ENCODE data around the gene EFR3B.
"Not testable (repeated sequence)": the region's sequence is repeated elsewhere in the genome, so short reads cannot be mapped to it uniquely, and the experiment has no call there.

The EFR3B gene

GRCh38 chr2:25073914-25074313 is 32.0 kb downstream of the EFR3B start:
- no peak for DNase-seq

GRCh38 chr2:25074826-25075225 is 33.0 kb downstream of the EFR3B start:
- DNase-seq = no peak

- DNase-seq = no peak
These were observed 34.9 kb downstream of the EFR3B start for GRCh38 chr2:25076749-25077148.

GRCh38 chr2:25077789-25078169 is 35.9 kb downstream of the EFR3B start:
- DNase-seq = no peak

GRCh38 chr2:25078170-25079049 is 36.5 kb downstream of the EFR3B start:
- no peak for DNase-seq

- DNase-seq = no peak
These were observed 37.3 kb downstream of the EFR3B start for GRCh38 chr2:25079050-25079635.

GRCh38 chr2:25081237-25081790 is 39.4 kb downstream of the EFR3B start:
- DNase-seq = no peak

- no peak for DNase-seq
These were observed 40.2 kb downstream of the EFR3B start for GRCh38 chr2:25082002-25082622.

- DNase-seq = no peak
These were observed 44.1 kb downstream of the EFR3B start for GRCh38 chr2:25085761-25086560.

GRCh38 chr2:25088817-25089516 is 47.1 kb downstream of the EFR3B start:
- no peak for DNase-seq

GRCh38 chr2:25089605-25090315 is 47.9 kb downstream of the EFR3B start:
- no peak for DNase-seq

GRCh38 chr2:25090801-25091200 is 48.9 kb downstream of the EFR3B start:
- no peak for DNase-seq

GRCh38 chr2:25091265-25091664 is 49.4 kb downstream of the EFR3B start:
- no peak for DNase-seq

GRCh38 chr2:25098056-25098455 is 56.2 kb downstream of the EFR3B start:
- DNase-seq = no peak

- DNase-seq = no peak
These were observed 57.0 kb downstream of the EFR3B start for GRCh38 chr2:25098670-25099486.

GRCh38 chr2:25102352-25102751 is 60.5 kb downstream of the EFR3B start:
- not testable (repeated sequence) for DNase-seq

- DNase-seq = no peak
These were observed 61.5 kb downstream of the EFR3B start for GRCh38 chr2:25103287-25103871.

- no peak for DNase-seq
These were observed 62.9 kb downstream of the EFR3B start for GRCh38 chr2:25104736-25105135.

GRCh38 chr2:25105336-25106085 is 63.6 kb downstream of the EFR3B start:
- no peak for DNase-seq
